Keratinocyte (primary cell): ENCODE measurements around the gene CDKN2C. TPM values are rescaled to one million over a fixed set of nuclear protein-coding genes. Genes with fewer than 3 reads are reported as not detected.
"Not testable (repeated sequence)": the region's sequence is repeated elsewhere in the genome, so short reads cannot be mapped to it uniquely, and the experiment has no call there.

Experiments
- DNase-seq: peaks from one replicate; pipeline ENCODE4 v3.0.0-alpha.2; 2011; ENCODE audit warnings: low read depth, missing footprints, low spot score
- FAIRE-seq: peaks from 2 replicates; lab custom pipeline; 2011; peaks lifted over from hg19 to GRCh38; lab: Jason Lieb, UNC
- H2AFZ ChIP-seq: 2 replicates; pipeline ENCODE4 v1.6.0; 2012; ENCODE audit warnings: low read length, control low read depth, inconsistent platforms; ENCODE audit not compliant: control insufficient read depth
- H3K27ac ChIP-seq: 2 replicates; pipeline ENCODE4 v1.5.1; 2011; ENCODE audit warnings: low read length; ENCODE audit not compliant: control insufficient read depth, insufficient read depth
- H3K27me3 ChIP-seq: 3 replicates; pipeline ENCODE4 v1.6.0; 2011; ENCODE audit warnings: low read length; ENCODE audit not compliant: control insufficient read depth, insufficient read depth; ENCODE audit errors: extremely low read depth
- H3K36me3 ChIP-seq, 2 experiments: 2 replicates in 1 of 2; 3 replicates in 1 of 2; pipeline ENCODE4 v1.5.1; 2011; ENCODE audit warnings: low read length in 2 of 2, mild to moderate bottlenecking in 1 of 2; ENCODE audit not compliant: control insufficient read depth in 2 of 2, insufficient read depth in 2 of 2; ENCODE audit errors: extremely low read depth in 1 of 2
- H3K4me1 ChIP-seq: 3 replicates; pipeline ENCODE4 v1.5.1; 2011; ENCODE audit warnings: low read length; ENCODE audit not compliant: control insufficient read depth, insufficient read depth; ENCODE audit errors: extremely low read depth
- H3K4me2 ChIP-seq: 3 replicates; pipeline ENCODE4 v1.6.0; 2011; ENCODE audit warnings: low read depth, low read length; ENCODE audit not compliant: control insufficient read depth, insufficient read depth; ENCODE audit errors: extremely low read depth
- H3K4me3 ChIP-seq, 3 experiments: fragments of 200-600 bp in 1 of 3; sonication (generic) in 1 of 3; 2 replicates in 2 of 3; 3 replicates in 1 of 3; pipeline ENCODE4 v1.5.1; 2011 to 2016; ENCODE audit warnings: low read length in 3 of 3, mild to moderate bottlenecking in 3 of 3, control low read depth in 2 of 3, inconsistent platforms in 1 of 3, low read depth in 1 of 3, mixed read lengths in 1 of 3, mixed run types in 1 of 3, moderate library complexity in 1 of 3; ENCODE audit not compliant: control insufficient read depth in 2 of 3, insufficient read depth in 2 of 3; ENCODE audit errors: extremely low read depth in 1 of 3
- H3K79me2 ChIP-seq: 2 replicates; pipeline ENCODE4 v1.6.0; 2012; ENCODE audit warnings: low read length; ENCODE audit not compliant: control insufficient read depth, insufficient read depth
- H3K9ac ChIP-seq: 3 replicates; pipeline ENCODE4 v1.6.0; 2011; ENCODE audit warnings: low read length; ENCODE audit not compliant: control insufficient read depth, insufficient read depth; ENCODE audit errors: extremely low read depth
- H3K9me1 ChIP-seq: 3 replicates; pipeline ENCODE4 v1.6.0; 2011; ENCODE audit warnings: low read length; ENCODE audit not compliant: control insufficient read depth, insufficient read depth; ENCODE audit errors: extremely low read depth
- H3K9me3 ChIP-seq: 2 replicates; pipeline ENCODE4 v1.5.1; 2012; ENCODE audit warnings: low read depth, low read length; ENCODE audit not compliant: control insufficient read depth
- H4K20me1 ChIP-seq: 3 replicates; pipeline ENCODE4 v1.6.0; 2011; ENCODE audit warnings: low read length; ENCODE audit not compliant: control insufficient read depth, insufficient read depth; ENCODE audit errors: extremely low read depth
- EZH2 ChIP-seq: IDR thresholded peaks from one replicate; pipeline ENCODE4 v1.6.1; 2012; ENCODE audit warnings: inconsistent platforms, mild to moderate bottlenecking, low read length, moderate library complexity
- dilution Hi-C: fragments of 300-500 bp; cut with MboI; formaldehyde crosslinking; loops from one replicate; pipeline ENCODE4 v1.7.0; 2020; ENCODE audit warnings: low sequenced_read_pairs; ENCODE audit not compliant: extremely low pct_ligation_motif_present
- polyA plus RNA-seq, 5 experiments: library from polyadenylated mRNA; depleted of rRNA in 3 of 5; stranded (reverse) in 3 of 5; stranded (forward) in 1 of 5; unstranded in 1 of 5; fragments of >200 nt; gene quantifications; 1 replicate in 1 of 5; 2 replicates in 3 of 5; 3 replicates in 1 of 5; pipeline versions ENCODE4 v1.2.1 to v1.2.3, GENCODE V29; 2011 to 2012; ENCODE audit warnings: missing spikeins in 2 of 5, low read depth in 1 of 5, low replicate concordance in 1 of 5
- TF ChIP-seq, protein P1 (sequence below), 3 experiments: IDR thresholded peaks in 1 of 3; conservative IDR thresholded peaks in 1 of 3; optimal IDR thresholded peaks in 1 of 3; 2 replicates in 2 of 3; 3 replicates in 1 of 3; pipeline versions ENCODE3 to v1.5.1; 2011; ENCODE audit warnings: low read length in 3 of 3, mild to moderate bottlenecking in 3 of 3, moderate library complexity in 2 of 3, control low read depth in 1 of 3, inconsistent platforms in 1 of 3; ENCODE audit not compliant: insufficient read depth in 2 of 3; ENCODE audit errors: extremely low read depth in 1 of 3

The CDKN2C gene
- polyA plus RNA-seq, 1 donor (not counting 4 experiments of a cell fraction or from before 2014, with no cell fraction given): 1.3 TPM

DNA sequence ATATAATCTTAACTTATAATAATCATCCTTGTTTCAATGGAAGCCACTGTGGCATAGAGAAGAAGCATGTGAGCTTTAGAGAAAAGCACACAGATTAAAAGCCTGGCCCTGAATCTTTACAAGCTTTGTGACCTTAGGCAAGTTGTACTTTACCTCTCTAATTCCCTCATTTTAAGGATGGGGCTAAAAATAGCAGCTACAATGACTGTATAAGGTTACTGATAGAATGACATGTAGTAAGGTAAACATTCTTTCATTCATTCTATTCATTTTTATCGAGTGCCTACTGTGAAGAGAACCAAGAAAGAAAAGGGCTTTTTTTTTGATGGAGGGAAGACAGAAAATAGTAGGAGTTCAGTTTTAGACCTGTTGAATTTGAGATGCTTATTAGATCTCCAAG, 25.6 kb downstream of the CDKN2C start:
- no peak overlapping the region for H3K4me3 ChIP-seq
- dilution Hi-C loops: no loop called here
- no peak overlapping the region for H3K9ac ChIP-seq
- FAIRE-seq (no peak), DNase-seq (no peak)
- H4K20me1 ChIP-seq: no peaks in the 10 kb centered on the region
- TF ChIP-seq, protein P1, sequence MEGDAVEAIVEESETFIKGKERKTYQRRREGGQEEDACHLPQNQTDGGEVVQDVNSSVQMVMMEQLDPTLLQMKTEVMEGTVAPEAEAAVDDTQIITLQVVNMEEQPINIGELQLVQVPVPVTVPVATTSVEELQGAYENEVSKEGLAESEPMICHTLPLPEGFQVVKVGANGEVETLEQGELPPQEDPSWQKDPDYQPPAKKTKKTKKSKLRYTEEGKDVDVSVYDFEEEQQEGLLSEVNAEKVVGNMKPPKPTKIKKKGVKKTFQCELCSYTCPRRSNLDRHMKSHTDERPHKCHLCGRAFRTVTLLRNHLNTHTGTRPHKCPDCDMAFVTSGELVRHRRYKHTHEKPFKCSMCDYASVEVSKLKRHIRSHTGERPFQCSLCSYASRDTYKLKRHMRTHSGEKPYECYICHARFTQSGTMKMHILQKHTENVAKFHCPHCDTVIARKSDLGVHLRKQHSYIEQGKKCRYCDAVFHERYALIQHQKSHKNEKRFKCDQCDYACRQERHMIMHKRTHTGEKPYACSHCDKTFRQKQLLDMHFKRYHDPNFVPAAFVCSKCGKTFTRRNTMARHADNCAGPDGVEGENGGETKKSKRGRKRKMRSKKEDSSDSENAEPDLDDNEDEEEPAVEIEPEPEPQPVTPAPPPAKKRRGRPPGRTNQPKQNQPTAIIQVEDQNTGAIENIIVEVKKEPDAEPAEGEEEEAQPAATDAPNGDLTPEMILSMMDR (optimal IDR thresholded peaks at IDR 0.05 in 1 of 3, IDR thresholded peaks at IDR 0.05 in 1 of 3, conservative IDR thresholded peaks at IDR 0.05 in 1 of 3; ENCODE audit: extremely low read depth in 1 of 3, insufficient read depth in 2 of 3, low read length in 3 of 3): no peak
- no peak for TF ChIP-seq EZH2
- H3K4me1 ChIP-seq: no peaks in the 10 kb centered on the region
- H2AFZ ChIP-seq: no peak overlapping the region
- H3K27me3 ChIP-seq: no peaks in the 10 kb centered on the region
- H3K79me2 ChIP-seq: no peaks in the 10 kb centered on the region
- no peaks in the 10 kb centered on the region for H3K9me1 ChIP-seq
- H3K36me3 ChIP-seq: no peaks in the 10 kb centered on the region
- no peak overlapping the region for H3K4me2 ChIP-seq
- no peak overlapping the region for H3K27ac ChIP-seq
- H3K9me3 ChIP-seq: no peaks in the 10 kb centered on the region

DNA sequence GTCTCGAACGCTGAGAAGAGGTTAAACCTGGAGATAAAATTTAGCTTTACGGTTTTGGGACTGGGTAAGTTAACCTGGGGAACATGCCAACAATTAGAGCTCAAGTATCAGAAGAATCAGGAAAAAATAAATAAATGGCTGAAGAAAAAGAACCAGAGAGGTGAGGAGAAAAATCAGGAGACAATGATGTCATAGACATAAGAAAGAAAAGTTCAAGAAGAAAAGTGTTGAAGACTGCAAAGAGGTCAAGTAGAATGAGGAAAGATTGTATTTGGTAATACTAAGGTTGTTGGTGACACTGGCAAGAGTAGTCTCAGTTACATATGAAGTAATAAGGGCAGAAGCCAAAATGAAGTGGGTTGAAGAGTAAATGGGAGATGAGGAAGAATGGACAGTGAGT, 26.0 kb downstream of the CDKN2C start:
- DNase-seq (no peak), FAIRE-seq (no peak)
- Histone ChIP-seq H4K20me1 (no peaks in the 10 kb centered on the region), H3K27ac (no peak overlapping the region), H2AFZ (no peak overlapping the region), H3K36me3 (no peaks in the 10 kb centered on the region), H3K79me2 (no peaks in the 10 kb centered on the region), H3K9ac (no peak overlapping the region), H3K27me3 (no peaks in the 10 kb centered on the region), H3K9me1 (no peaks in the 10 kb centered on the region), H3K9me3 (no peaks in the 10 kb centered on the region), H3K4me3 (no peak overlapping the region), H3K4me2 (no peak overlapping the region), H3K4me1 (no peaks in the 10 kb centered on the region)
- dilution Hi-C loops: no loop called here
- no peak for TF ChIP-seq EZH2
- TF ChIP-seq, protein P1 (optimal IDR thresholded peaks at IDR 0.05 in 1 of 3, IDR thresholded peaks at IDR 0.05 in 1 of 3, conservative IDR thresholded peaks at IDR 0.05 in 1 of 3; ENCODE audit: extremely low read depth in 1 of 3, insufficient read depth in 2 of 3, low read length in 3 of 3): no peak

DNA sequence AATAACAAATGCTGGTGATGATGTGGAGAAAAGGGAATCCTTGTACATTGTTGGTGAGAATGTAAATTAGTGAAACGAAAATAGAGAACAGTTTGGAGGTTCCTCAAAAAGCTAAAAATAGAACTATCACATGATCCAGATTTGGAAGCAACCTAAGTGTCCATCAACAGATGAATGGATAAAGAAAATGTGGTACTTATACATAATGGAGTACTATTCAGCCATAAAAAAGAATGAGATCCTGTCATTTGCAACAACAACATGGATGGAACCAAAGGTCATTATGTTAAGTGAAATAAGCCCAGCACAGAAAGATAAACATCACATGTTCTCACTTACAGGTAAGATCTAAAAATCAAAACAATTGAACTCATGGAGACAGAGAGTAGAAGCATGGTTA, 29.3 kb downstream of the CDKN2C start:
- H3K27me3 ChIP-seq, H3K9me3 ChIP-seq, H3K27ac ChIP-seq, H4K20me1 ChIP-seq, FAIRE-seq, dilution Hi-C loops, H3K79me2 ChIP-seq, H3K36me3 ChIP-seq, H3K9ac ChIP-seq, H3K4me2 ChIP-seq, H3K4me3 ChIP-seq, DNase-seq, H2AFZ ChIP-seq, H3K9me1 ChIP-seq, H3K4me1 ChIP-seq: not testable (repeated sequence)
